Cortex of kidney (tissue), 1 donor: ENCODE results near the gene BACE1-AS.

Source experiments
- DNase-seq: peaks from one replicate; lab custom pipeline; 2025; lab: John Stamatoyannopoulos, UW

BACE1-AS gene

GRCh38 chr11:117292616-117293015, 1.5 kb downstream of the BACE1-AS start:
- DNase-seq: no peak

GRCh38 chr11:117295438-117296137, 4.4 kb downstream of the BACE1-AS start:
- no peak for DNase-seq

- DNase-seq: no peak
Observed at GRCh38 chr11:117296881-117297280, 5.7 kb downstream of the BACE1-AS start.

GRCh38 chr11:117298195-117298594, 7.0 kb downstream of the BACE1-AS start:
- no peak for DNase-seq

GRCh38 chr11:117299351-117300282, 8.5 kb downstream of the BACE1-AS start:
- no peak for DNase-seq

- no peak for DNase-seq
Observed at GRCh38 chr11:117300283-117300663, 9.1 kb downstream of the BACE1-AS start.

GRCh38 chr11:117300773-117301172, 9.6 kb downstream of the BACE1-AS start:
- DNase-seq: no peak

- DNase-seq: no peak
Observed at GRCh38 chr11:117302228-117302627, 11.1 kb downstream of the BACE1-AS start.

GRCh38 chr11:117303101-117303500, 12.0 kb downstream of the BACE1-AS start:
- no peak for DNase-seq

- DNase-seq: no peak
Observed at GRCh38 chr11:117303646-117304315, 12.6 kb downstream of the BACE1-AS start.

GRCh38 chr11:117305145-117305544, 14.0 kb downstream of the BACE1-AS start:
- DNase-seq: no peak

- no peak for DNase-seq
Observed at GRCh38 chr11:117309310-117309709, 18.2 kb downstream of the BACE1-AS start.

- no peak for DNase-seq
Observed at GRCh38 chr11:117313091-117313490, 21.9 kb downstream of the BACE1-AS start.

- DNase-seq: no peak
Observed at GRCh38 chr11:117313828-117314768, 23.0 kb downstream of the BACE1-AS start.

- no peak for DNase-seq
Observed at GRCh38 chr11:117314840-117315239, 23.7 kb downstream of the BACE1-AS start.

GRCh38 chr11:117315285-117316196, 24.4 kb downstream of the BACE1-AS start:
- no peak for DNase-seq

- DNase-seq: no peak
Observed at GRCh38 chr11:117316197-117316961, 25.2 kb downstream of the BACE1-AS start, which contains the start of gene BACE1. TSS of gene BACE1 (minus strand) at chr11:117316256. CDS start at chr11:117315795, 461 bp downstream.

GRCh38 chr11:117318738-117319137, 27.6 kb downstream of the BACE1-AS start:
- no peak for DNase-seq

- DNase-seq: no peak
Observed at GRCh38 chr11:117319214-117319840, 28.2 kb downstream of the BACE1-AS start.
